Measurements from ENCODE around the gene BBS2. TPM values are rescaled to one million over a fixed set of nuclear protein-coding genes. Genes with fewer than 3 reads are reported as not detected.

Gene BBS2
- total RNA-seq, 1 experiment from 2014 or later, result 24.0 TPM

GRCh38 chr16:56558024-56558747 is 38.4 kb upstream of the BBS2 start:
- no TSS peak for BruUV-seq (replicated peaks)
- no peaks in the 10 kb centered on the region for H3K27me3 ChIP-seq (ENCODE audit: control insufficient read depth, insufficient read depth, low read length)
- TF ChIP-seq CTCF (IDR thresholded peaks at IDR 0.05) (no peak), SIN3A (IDR thresholded peaks at IDR 0.05; ENCODE audit: borderline replicate concordance, insufficient read depth, low read depth, low read length) (no peak), TCF7L2 (IDR thresholded peaks at IDR 0.05; ENCODE audit: low read depth, low read length) (no peak), POLR2AphosphoS5 (IDR thresholded peaks at IDR 0.05; ENCODE audit: low read depth, low read length) (no peak), REST (IDR thresholded peaks at IDR 0.05; ENCODE audit: insufficient read depth in 1 of 2, low read depth in 2 of 2, low read length in 1 of 2) (no peak)
- no peak overlapping the region for H3K4me3 ChIP-seq (ENCODE audit: low read depth in 2 of 2, low read length in 2 of 2)
- DNase-seq (ENCODE audit: low read depth, low spot score) (no peak), ATAC-seq (no peak)
- no peaks in the 10 kb centered on the region for H3K36me3 ChIP-seq (ENCODE audit: control insufficient read depth, insufficient read depth, low read length)
- H3K9me3 ChIP-seq (ENCODE audit: control insufficient read depth, insufficient read depth, low read depth, low read length), result no peaks in the 10 kb centered on the region
- intact Hi-C loops (cut with micrococcal nuclease; ENCODE audit: unreplicated experiment) (no loop called here), in situ Hi-C loops (cut with HindIII; ENCODE audit: low pct_unique_long_range_greater_than_20kb, low sequenced_read_pairs) (no loop called here)
- H3K27ac ChIP-seq (ENCODE audit: low read length), result no peak overlapping the region
- ChIA-PET CTCF (no interaction called here), POLR2A (interaction anchor here (0.6 kb wide), 1 partner anchor 64 kb away, joined by 8 read pairs; no protein-coding TSS in a partner anchor)
- no peaks in the 10 kb centered on the region for H3K4me1 ChIP-seq (ENCODE audit: control insufficient read depth, insufficient read depth, low read length)

GRCh38 chr16:56554441-56554840 is 34.6 kb upstream of the BBS2 start:
- BruUV-seq (replicated peaks), result no TSS peak
- H3K27me3 ChIP-seq (ENCODE audit: control insufficient read depth, insufficient read depth, low read length), result no peaks in the 10 kb centered on the region
- CTCF ChIA-PET, result no interaction called here
- H3K36me3 ChIP-seq (ENCODE audit: control insufficient read depth, insufficient read depth, low read length), result no peaks in the 10 kb centered on the region
- POLR2A ChIA-PET, result no interaction called here
- no peak overlapping the region for H3K4me3 ChIP-seq (ENCODE audit: low read depth in 2 of 2, low read length in 2 of 2)
- in situ Hi-C loops (cut with HindIII; ENCODE audit: low pct_unique_long_range_greater_than_20kb, low sequenced_read_pairs) (no loop called here), intact Hi-C loops (cut with micrococcal nuclease; ENCODE audit: unreplicated experiment) (no loop called here)
- H3K9me3 ChIP-seq (ENCODE audit: control insufficient read depth, insufficient read depth, low read depth, low read length), result no peaks in the 10 kb centered on the region
- ATAC-seq (no peak), DNase-seq (ENCODE audit: low read depth, low spot score) (no peak)
- H3K4me1 ChIP-seq (ENCODE audit: control insufficient read depth, insufficient read depth, low read length), result no peaks in the 10 kb centered on the region
- TF ChIP-seq CTCF (IDR thresholded peaks at IDR 0.05) (no peak), POLR2AphosphoS5 (IDR thresholded peaks at IDR 0.05; ENCODE audit: low read depth, low read length) (no peak)
- no peak overlapping the region for H3K27ac ChIP-seq (ENCODE audit: low read length)
